Lung (tissue), 12 donors: Measurements from ENCODE around the gene COX6A2. TPM values are rescaled to one million over a fixed set of nuclear protein-coding genes. Genes with fewer than 3 reads are reported as not detected.

Experiments
- ATAC-seq: fragments of 200-7000 bp; cut with Tn5 transposase; one replicate; pipeline ENCODE4 v1.9.1; 2020; ENCODE audit warnings: moderate number of reproducible peaks; ENCODE audit not compliant: insufficient read depth, low FRiP score
- DNase-seq, 3 donors: peaks; one replicate each; pipeline ENCODE4 v3.0.0-alpha.2; 2013 to 2017
- H3K27ac ChIP-seq, 2 donors: one replicate each; pipeline ENCODE4 v1.5.1; 2013; ENCODE audit warnings: mild to moderate bottlenecking in 2 of 2, moderate library complexity in 2 of 2, control low read depth in 1 of 2, inconsistent platforms in 1 of 2, low read depth in 1 of 2, low read length in 1 of 2
- H3K27me3 ChIP-seq, 3 donors: one replicate each; pipeline ENCODE4 v1.5.1; 2013; ENCODE audit warnings: low read length in 2 of 3; ENCODE audit not compliant: control insufficient read depth in 3 of 3, insufficient read depth in 3 of 3
- H3K36me3 ChIP-seq, 4 donors: one replicate each; pipeline ENCODE4 v1.5.1; 2013; ENCODE audit warnings: low read length in 4 of 4, mild to moderate bottlenecking in 1 of 4, moderate library complexity in 1 of 4; ENCODE audit not compliant: control insufficient read depth in 4 of 4, insufficient read depth in 4 of 4
- H3K4me1 ChIP-seq, 5 donors: one replicate each; pipeline ENCODE4 v1.5.1; 2013; ENCODE audit warnings: low read length in 5 of 5, mild to moderate bottlenecking in 2 of 5, moderate library complexity in 1 of 5; ENCODE audit not compliant: control insufficient read depth in 5 of 5, insufficient read depth in 5 of 5
- H3K4me3 ChIP-seq: one replicate; pipeline ENCODE4 v1.5.1; 2013; ENCODE audit warnings: mild to moderate bottlenecking, control low read depth, moderate library complexity
- H3K9ac ChIP-seq, 2 donors: one replicate each; pipeline ENCODE4 v1.5.1; 2013; ENCODE audit warnings: low read length in 2 of 2, control low read depth in 1 of 2; ENCODE audit not compliant: insufficient read depth in 1 of 2
- H3K9me3 ChIP-seq, 4 donors: one replicate each; pipeline ENCODE4 v1.5.1; 2013; ENCODE audit warnings: low read length in 3 of 4, mild to moderate bottlenecking in 1 of 4, moderate library complexity in 1 of 4; ENCODE audit not compliant: control insufficient read depth in 4 of 4, insufficient read depth in 3 of 4
- CTCF ChIP-seq: IDR thresholded peaks from 2 replicates; pipeline ENCODE4 v1.5.1; 2012; ENCODE audit warnings: mild to moderate bottlenecking; ENCODE audit errors: control extremely low read depth, extremely low read depth
- WGBS, 2 donors: extraction: QIAGEN DNeasy Blood & Tissue Kit; methylation state at CpG; one replicate each; pipeline ENCODE4 v1.1.7; 2013; 5-methylcytosine and 5-hydroxymethylcytosine counted together
- polyA plus RNA-seq, 2 donors: library from polyadenylated mRNA; stranded (reverse); fragments of 200-250 nt; gene quantifications; one replicate each; pipeline ENCODE4 v1.2.1, GENCODE V29; 2013
- total RNA-seq, 2 donors: library from RNA; depleted of rRNA in 1 of 2; stranded (reverse); fragments of >200 nt in 1 of 2; gene quantifications; one replicate each; pipeline ENCODE4 v1.2.1, GENCODE V29; 2014 to 2021
- donor health status: control.
- donor health status: control.
- donor health status: Bipolar disorder and iron deficiency.
- donor health status: healthy.
- donor health status: DM: yes; HTN: yes; CAD: no.

Gene COX6A2
- total and polyA plus RNA-seq, 4 donors: not detected

- no peak for TF ChIP-seq CTCF
- Histone ChIP-seq H3K4me1 (peaks cover 7 to 28% (median 13%) of the 10 kb centered on the region in 5 donors), H3K27ac (peak within 1 kb of the TSS; percentile 99 to 100), H3K27me3 (no peaks in the 10 kb centered on the region), H3K9ac (peak within 1 kb of the TSS; percentile 85 to 92), H3K9me3 (no peaks in the 10 kb centered on the region), H3K36me3 (peaks cover 0 to 12% (median 8%) of the 10 kb centered on the region in 4 donors), H3K4me3 (peak within 1 kb of the TSS; percentile 77)
- DNase-seq (peak; percentile 98 to 99 (median 99)), ATAC-seq (peak; percentile 90)
- 0% methylated on average over 81 to 91 of the region's 91 CpGs for WGBS, 2 donors
Observed at GRCh38 chr16:31458844-31459686, 30.9 kb upstream of the COX6A2 start, which contains the start of gene ARMC5. Gene ARMC5, plus strand, starts transcription at chr16:31459501. Its CDS starts 24 bp downstream, at chr16:31459525.

GRCh38 chr16:31458073-31458843 lies 30.1 kb upstream of the COX6A2 start:
- peak overlapping the region; percentile 77 for H3K4me3 ChIP-seq
- peak overlapping the region; percentile 77 to 90 for H3K9ac ChIP-seq
- H3K9me3 ChIP-seq: no peaks in the 10 kb centered on the region
- H3K27me3 ChIP-seq: no peaks in the 10 kb centered on the region
- DNase-seq (peak in 1 of 3 donors; percentile 43), ATAC-seq (no peak)
- H3K27ac ChIP-seq: peak overlapping the region; percentile 99 to 100
- 0 to 2% methylated on average over 42 of the region's 42 CpGs for WGBS, 2 donors
- H3K36me3 ChIP-seq: peaks cover 0 to 9% (median 6%) of the 10 kb centered on the region in 4 donors
- peaks cover 12 to 32% (median 19%) of the 10 kb centered on the region in 5 donors for H3K4me1 ChIP-seq
- TF ChIP-seq CTCF: no peak

- H3K36me3 ChIP-seq: peaks cover 0 to 4% (median 2%) of the 10 kb centered on the region in 4 donors
- ATAC-seq (no peak), DNase-seq (no peak)
- no peak for TF ChIP-seq CTCF
- no peaks in the 10 kb centered on the region for H3K27me3 ChIP-seq
- H3K27ac ChIP-seq: peak overlapping the region in 1 of 2 donors; percentile 17
- WGBS, 2 donors: 84 to 87% methylated on average over 8 of the region's 8 CpGs
- H3K4me3 ChIP-seq: no peak overlapping the region
- H3K4me1 ChIP-seq: peaks cover 12 to 40% (median 21%) of the 10 kb centered on the region in 5 donors
- no peaks in the 10 kb centered on the region for H3K9me3 ChIP-seq
- no peak overlapping the region for H3K9ac ChIP-seq
Observed at GRCh38 chr16:31456988-31457360, 28.8 kb upstream of the COX6A2 start.
